HG03095 (cell line): ENCODE data around the gene LINC00305.

ENCODE experiments used
- ATAC-seq: cut with Tn5 transposase; IDR thresholded peaks from one replicate; pipeline ENCODE4 v1.9.1; 2021; ENCODE audit warnings: moderate library complexity; ENCODE audit not compliant: unreplicated experiment

Gene LINC00305

DNA sequence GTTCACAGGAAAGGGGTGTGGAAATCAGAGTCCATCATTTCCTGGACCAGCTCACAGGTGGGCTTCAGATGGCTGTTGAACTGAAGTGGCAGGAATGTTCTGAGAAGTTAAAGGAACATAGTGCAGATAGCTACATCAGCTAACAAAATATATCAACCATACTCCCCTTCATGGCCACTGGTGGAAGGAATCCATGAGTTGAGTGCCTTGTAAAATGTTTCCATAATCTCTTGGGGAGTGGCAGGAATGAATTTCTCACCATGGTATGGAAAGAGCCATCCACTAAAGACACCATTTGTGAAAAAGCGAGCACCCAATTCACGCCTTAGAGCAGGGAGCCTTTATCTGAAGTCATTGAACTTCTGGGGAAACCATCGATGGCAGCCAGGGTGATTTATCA, at the start of gene LINC00305:
Gene LINC00305 (minus strand): TSS at position 101 of the 400 bp plus-strand sequence.
- ATAC-seq = no peak

DNA sequence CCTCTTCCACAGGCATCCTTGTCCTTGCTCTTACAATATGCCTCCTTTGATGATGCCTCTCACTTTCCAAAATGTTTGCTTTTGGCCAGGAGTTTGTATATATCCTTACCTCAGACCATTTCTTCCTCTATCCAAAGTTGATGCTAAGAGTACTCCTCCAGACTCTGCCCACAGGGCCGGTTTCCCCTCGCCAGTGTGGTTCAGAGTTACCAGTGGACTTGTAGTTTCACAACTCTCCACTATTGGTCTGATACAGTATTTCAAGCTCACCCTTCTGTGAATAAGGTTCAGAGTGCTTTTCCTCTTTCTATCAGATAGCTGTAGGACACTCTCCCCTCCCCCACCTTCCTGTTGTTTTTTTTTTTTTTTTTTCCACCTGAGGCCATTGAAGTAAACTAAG, 42.2 kb upstream of the LINC00305 start:
- no peak for ATAC-seq

DNA sequence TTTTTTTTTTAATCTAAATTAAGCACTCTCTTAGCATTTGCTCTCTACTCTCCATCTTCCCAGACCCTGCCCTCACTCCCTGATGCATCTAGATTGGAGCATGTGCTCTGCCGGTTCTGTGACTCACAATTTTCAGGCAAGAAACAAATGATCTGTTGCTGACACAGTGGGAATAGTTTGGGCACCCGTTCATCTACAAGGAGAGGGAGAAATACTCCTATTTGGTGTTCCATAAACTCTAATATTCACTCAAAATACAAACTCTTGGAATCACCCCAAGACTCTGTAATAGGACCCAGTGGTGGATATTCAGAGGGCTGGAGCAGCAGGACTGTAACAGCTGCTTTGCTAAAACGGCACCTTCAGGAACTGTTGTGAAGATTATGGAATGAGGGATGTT, 37.1 kb upstream of the LINC00305 start:
- ATAC-seq = no peak

DNA sequence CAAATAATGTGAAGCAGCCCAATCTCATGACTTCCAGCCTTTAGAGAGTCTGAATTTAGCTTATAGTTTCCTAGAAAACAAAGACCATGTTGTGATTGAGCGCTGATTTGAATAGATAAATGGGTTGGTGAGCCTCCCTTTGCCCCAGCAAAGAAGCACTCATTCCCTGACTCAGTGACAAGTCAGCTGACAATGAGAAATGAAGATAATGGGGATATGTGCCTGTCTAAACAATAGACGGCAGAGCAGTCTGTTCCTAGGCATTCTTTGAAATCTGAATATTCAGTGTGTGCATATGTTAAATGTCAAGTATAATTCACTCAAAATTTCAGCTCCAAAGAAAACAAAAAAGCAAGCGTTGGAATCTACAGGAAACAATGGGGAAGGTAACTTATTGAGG, 34.8 kb upstream of the LINC00305 start:
- no peak for ATAC-seq

DNA sequence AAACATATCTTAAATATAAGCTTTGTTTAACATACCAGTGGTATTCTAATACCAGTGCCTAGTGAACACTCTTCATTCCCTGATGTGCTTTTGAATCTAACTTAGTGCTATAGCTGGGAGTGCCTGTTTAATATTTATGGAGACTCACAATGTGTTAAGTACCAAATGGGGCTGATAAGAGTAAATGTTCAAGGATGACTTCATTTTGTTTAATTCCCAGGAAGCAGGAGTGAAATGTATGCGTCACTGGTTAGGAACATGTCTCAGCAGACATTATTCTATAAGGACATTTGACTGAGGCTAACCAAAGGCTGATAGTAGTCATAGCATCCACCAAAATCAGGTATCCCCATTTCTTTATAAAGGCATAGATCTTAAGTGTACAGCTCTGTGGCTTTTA, 31.7 kb upstream of the LINC00305 start:
- no peak for ATAC-seq

DNA sequence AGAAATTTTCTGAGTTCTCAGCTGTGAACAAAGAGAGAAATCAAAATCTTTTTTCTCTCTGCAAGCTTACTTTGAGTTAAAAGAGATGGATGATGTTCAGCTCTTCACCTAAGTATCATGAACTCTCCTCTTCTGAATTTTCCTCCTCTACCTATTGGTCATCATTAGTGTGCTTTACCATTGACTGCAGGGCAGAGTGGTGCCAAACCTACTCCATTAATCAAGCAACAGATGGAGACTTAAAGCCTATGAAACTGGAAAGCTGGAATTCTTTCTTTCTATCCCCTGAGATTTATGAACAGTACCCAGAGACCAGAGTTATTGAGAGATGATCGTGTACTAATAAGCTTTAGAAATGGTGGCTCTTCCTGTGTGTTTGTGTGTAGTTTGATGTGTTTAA, 31.3 kb upstream of the LINC00305 start:
- no peak for ATAC-seq

DNA sequence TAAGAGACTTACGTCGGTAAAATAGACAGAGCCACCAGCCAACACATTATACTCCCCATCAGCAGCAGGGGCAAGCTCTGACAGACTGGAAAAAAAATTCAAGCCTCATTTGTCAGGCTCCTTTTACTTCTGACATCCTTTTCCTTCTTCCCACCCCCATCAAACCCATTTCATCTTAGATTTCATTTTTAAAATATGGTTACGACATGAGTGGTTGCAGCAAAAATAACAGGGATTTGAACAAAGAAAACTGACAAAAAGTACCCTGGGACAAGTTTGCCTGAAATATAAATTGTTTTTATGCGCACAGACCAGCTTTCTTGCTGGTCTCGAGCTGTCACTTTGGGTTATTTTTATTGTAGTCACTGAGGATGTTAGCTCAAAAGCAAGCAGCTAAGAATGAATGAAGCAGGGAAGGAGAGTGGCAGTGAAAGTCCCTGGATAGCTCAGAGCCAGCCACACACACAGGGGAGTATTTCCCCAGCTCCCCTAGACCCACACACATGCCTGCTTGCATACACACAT, 30.7 kb upstream of the LINC00305 start:
- no peak for ATAC-seq

DNA sequence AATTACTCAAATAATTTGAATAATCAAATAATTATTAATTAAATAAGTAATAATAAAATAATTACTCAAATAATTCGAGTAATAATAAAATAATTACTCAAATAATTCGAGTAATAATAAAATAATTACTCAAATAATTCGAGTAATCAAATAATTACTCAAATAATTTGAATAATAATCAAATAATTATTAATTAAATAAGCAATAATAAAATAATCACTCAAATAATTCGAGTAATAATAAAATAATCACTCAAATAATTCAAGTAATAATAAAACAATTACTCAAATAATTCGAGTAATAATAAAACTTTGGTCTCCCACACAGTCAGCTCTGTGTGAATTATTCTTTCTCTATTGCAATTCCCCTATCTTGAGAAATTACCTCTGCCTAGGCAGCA, 30.0 kb upstream of the LINC00305 start:
- ATAC-seq = no peak

DNA sequence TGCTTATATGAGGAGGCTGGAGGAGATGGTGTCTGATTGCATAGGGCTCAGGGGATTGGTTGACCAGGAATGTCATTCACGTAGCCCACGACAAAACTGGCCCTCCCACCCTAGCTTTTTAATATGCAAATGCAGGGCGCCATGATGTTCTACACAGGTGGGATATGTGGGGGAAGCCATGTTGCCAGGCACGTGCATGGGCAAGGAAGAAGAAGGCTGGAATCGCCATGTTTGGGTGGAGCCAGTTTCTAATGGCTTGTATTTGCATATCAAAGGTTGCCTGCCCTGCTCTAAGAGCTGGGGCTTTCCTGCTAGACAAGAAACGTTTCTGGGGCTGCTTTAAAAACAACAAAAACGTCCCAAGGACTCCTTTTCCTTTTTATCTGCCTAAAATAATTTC, 26.5 kb upstream of the LINC00305 start:
- no peak for ATAC-seq

DNA sequence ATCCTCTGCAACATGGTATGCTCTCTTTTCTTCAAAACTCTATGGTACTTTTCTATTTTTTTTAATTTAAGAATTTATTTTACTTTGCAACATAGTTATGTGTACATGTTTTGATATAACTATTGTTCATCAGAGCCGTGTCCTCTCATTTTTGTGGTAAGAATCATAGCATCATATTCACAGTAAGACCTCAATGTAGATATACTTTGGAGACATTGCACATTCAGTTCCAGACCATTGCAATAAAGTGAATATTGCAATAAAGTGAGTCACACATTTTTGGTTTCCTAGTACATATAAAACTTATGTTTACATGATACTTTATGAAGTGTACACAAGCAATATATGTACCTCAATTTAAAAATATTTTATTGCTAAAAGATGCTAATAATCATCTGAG, 22.7 kb upstream of the LINC00305 start:
- no peak for ATAC-seq

DNA sequence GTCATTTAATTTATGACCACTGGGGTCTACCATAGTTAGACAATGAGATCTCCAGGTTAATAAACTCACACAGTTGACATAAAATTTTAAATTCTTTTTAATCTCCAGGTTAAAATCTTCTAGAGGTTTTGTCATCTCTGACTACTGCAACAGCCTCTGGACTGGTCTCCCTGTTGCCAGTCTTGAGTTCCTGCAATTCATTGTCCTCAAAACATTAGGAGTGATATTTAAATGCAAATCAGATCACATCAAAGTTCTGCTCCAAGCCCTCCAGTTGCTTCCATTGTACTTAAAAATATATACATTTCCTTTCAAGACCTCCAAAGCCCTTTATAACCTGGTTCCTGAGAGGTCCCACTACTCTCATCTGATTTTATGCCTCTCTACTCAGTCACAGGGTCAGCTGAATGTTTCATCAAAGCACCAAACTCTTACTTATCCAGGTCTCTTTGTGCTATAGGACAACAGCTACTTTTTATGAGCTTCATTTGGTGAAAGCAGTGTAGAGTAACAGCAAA, 18.6 kb upstream of the LINC00305 start:
- no peak for ATAC-seq

DNA sequence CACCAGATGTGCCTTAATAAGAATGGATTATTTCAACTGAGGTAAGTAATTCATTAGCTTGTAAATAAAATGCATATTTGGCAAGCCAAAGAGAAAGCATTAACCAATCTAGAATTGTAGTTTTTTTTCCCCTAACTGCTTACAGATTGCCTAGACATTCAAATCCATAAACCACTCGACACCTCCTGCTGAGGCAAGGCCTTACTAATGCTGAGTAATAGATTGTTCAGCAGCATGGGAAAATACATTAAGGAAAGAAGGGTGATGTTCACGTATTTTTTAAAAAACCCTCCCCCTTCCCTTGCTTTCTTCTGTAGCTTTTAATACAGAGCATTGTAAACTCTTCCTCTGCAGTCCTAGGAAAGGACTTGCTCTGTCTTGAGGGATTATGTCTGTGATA, 17.0 kb upstream of the LINC00305 start:
- ATAC-seq = no peak

DNA sequence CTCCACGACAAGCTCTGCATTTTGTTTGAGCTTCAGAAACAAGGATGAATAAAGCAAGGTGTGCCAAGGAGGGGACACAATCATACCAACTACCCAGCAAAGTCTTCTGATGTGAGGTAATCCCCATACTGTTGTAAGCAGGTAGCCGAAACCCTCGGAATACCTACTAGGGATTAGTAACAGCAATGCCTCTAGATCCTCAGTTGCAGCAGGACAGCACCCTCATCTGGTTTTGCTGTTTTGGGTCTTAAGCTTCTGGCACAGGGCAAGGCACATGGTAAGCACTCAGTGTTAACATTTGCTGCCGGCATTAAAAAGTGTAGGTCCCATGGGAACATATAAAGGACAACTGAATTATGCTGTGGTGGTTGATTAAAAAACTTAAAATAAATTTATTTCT, 16.0 kb upstream of the LINC00305 start:
- no peak for ATAC-seq

DNA sequence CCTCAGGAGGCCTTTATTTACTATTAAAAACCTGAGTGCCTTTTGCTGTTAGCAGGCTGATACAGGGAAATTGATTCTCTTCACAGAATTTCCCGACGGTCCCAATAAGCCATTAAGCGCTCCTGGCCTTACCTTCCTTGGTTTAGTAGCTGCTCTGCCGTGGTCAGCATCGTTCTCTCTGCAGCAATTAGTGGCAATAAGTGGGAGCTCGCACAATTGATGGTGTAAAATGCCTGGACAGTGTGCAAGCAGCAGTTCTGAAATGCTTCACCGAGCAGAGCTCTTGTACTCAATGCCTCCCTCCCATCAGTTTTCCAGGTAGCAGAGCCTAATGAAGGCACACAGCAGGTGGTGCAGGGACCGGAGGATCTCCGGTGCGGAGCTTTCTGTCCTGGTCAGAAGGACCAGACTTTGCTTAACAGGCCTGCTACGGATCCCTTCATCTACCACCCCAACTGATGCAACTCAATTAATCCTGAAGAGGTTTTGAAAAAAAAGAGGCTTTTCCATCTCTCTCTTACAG, 1.1 kb upstream of the LINC00305 start:
- ATAC-seq = no peak

DNA sequence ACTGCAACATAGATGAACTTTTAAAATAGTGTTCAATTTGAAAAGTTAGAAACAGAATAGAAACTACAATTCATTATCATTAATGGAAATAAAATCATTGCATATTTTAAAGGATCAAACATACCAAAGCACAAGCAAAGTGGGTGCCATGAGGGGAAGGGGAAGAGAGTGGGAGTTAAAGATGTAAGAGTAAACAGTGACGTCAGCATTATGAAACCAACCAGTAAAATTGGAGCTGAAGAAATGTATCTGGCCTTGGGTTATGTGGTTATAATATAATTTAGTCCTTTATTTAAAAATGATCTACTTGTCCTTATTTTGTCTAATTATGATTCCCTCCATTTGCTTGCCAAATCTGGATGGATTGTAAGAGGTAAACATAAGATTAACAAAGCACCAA, 6.0 kb downstream of the LINC00305 start:
- ATAC-seq = no peak

DNA sequence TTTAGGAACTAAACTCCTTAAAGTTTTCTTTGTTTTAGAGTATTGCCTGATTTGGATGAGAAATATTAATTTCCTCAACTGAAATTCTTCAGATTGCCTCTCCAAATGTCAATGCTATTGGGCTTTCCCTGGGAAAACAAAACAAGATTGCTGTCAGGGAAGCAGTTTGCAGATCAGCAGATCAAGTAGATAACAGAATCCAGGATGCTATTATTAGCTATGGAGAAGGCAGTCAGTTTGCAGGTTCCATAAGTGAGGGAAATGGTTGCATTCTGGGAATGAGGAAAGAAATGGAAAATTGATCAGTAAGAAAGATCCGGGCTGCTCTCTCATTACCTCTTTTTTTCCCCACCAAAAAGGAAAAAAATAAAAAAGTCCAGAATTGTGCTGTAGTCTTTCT, 11.0 kb downstream of the LINC00305 start:
- ATAC-seq = no peak

DNA sequence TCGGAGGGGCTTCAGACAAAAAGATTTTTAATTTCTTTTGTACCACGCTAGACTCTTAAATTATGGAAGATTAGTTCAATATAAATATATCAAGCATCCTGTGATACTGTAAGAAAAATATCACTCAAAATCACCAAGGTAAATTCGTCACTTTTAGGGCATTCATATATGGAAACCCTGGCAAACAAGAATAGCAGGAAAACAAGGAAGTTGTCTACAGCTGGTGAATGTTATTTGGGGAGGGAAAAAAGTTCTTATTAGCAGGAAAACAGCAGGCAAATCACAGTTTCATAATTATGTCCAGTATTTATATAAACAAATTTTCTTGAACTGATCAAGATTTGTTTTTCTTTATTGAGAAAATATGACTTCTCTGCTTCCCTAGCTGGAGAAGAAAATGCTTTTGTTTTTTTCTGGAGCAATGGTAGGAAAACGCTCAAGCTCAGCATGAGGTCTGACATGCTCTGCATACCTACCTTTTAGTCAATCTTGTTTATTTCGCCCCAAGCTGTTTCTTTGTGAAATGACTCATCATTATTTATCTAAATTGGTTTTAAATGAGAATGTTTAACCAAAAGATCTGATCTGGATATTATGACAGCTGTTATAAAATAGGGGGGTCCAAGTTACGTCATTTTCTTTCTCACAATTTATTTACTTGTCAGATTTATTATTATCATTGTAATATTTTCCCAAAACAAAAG, 14.7 kb downstream of the LINC00305 start:
- no peak for ATAC-seq

DNA sequence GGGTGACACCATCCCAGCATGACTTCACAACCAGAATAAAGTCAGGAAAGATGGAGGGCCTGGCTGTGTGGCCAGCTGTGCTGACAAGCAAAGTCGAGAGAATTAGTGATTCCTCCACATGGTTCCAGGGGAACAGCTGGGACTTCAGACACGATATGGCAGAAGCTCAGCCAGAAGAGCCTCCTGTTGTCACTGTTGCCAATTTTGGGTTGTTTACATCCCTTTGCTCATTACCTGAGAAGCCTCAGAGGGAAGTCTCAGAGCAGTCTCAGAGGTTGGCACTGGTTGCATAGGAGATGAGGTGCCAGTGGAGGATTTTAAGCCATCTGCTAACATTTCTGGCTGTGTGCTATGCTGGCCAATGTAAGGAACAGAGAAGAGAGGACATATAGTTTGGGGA, 16.0 kb downstream of the LINC00305 start:
- no peak for ATAC-seq

DNA sequence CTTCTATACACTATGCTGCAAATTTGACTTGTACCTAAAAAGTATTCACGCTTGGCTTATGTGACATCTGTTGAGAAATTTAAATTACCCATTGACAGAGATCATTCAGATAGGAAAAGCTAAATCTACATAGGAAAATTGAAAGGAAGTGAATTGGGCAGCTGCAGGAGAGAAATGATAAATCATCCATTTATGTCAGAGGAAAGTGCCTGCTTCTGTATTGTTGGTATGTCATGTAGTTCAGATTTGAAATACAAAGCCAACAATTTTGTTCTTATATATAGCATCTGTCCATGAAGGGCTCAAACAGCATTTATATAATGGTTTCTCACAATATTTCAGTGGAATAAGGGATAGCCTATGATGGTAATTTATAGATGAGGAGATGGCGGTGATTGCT, 17.6 kb downstream of the LINC00305 start:
- ATAC-seq = no peak

DNA sequence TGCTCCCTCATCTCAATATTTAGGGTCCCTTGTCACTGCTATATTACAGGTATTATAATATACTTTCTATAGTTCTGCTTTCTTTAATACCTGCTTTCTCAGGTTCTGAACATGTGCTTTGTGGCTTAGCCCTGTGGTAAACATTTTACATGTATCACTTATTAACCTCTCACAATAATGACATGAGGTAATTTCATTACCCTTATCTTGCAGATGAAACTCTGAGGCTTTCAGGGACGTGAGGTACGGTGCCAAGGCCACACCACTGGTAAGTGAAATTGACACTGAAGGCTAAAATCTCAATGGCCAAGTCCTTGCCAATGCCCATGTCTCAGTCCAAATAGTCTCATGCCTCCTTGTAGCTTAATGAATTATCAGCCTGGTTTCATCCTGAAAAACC, 21.7 kb downstream of the LINC00305 start:
- no peak for ATAC-seq

DNA sequence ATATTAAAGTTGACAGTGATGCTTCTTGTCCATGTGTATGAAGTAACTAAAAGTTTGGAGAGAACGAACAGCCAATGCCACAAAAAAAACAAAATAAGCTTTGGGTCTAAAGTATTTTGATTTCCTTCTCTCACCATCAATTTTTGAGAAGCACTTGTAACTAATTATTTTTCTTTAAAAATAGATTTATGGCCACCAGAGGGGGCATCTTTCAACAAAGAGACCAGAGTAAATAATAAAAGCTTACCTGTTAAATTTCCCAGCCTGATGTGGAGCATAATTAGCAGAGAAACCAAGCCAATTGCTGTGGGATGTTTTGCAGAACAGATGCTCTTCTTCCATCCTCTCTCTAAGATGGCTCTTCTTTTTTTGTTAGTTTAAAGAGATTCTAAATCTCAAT, 29.0 kb downstream of the LINC00305 start:
- no peak for ATAC-seq

DNA sequence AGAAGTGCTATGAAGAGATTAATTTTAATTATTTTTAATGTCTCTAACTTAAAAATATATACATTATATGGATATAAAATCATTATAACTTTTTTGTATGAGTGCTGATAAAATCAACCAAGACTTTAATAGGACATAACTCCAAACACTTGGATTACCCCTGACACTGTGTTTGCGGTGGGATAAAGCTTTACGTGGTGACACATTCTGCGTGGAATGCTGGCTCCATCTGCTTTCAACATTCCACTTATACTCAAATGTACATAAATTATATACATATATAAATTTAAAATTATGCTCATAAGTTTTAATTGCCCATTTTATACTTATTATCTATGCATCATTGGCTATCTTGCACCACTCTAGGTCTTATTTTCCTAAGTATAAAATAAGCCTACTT, 30.5 kb downstream of the LINC00305 start:
- ATAC-seq = no peak
